NCI-H510A (cell line): Measurements from ENCODE around the gene SEPTIN12.
"Not testable (repeated sequence)": the region's sequence is repeated elsewhere in the genome, so short reads cannot be mapped to it uniquely, and the experiment has no call there.

Experiments used
- DNase-seq: peaks from one replicate; lab custom pipeline; 2025; lab: John Stamatoyannopoulos, UW

Gene SEPTIN12

GRCh38 chr16:4802659-4803287, 14.6 kb upstream of the SEPTIN12 start:
- peak; percentile 86 for DNase-seq

GRCh38 chr16:4801962-4802658, 14.0 kb upstream of the SEPTIN12 start, which contains the start of gene ROGDI:
TSS of gene ROGDI (minus strand) at chr16:4802633. CDS start at chr16:4802571, 62 bp downstream.
- peak; percentile 90 for DNase-seq

- DNase-seq: no peak
Measured at GRCh38 chr16:4801051-4801961, 13.2 kb upstream of the SEPTIN12 start.

GRCh38 chr16:4800290-4801041, 12.3 kb upstream of the SEPTIN12 start:
- peak; percentile 73 for DNase-seq

GRCh38 chr16:4799171-4799855, 11.2 kb upstream of the SEPTIN12 start:
- no peak for DNase-seq

GRCh38 chr16:4798456-4798855, 10.3 kb upstream of the SEPTIN12 start:
- no peak for DNase-seq

GRCh38 chr16:4797805-4798252, 9.7 kb upstream of the SEPTIN12 start:
- no peak for DNase-seq

GRCh38 chr16:4796982-4797804, 9.0 kb upstream of the SEPTIN12 start:
- no peak for DNase-seq

GRCh38 chr16:4795828-4796572, 7.9 kb upstream of the SEPTIN12 start:
- no peak for DNase-seq

- peak; percentile 70 for DNase-seq
Measured at GRCh38 chr16:4795181-4795827, 7.2 kb upstream of the SEPTIN12 start, which contains the start of gene SMIM22. TSS of gene SMIM22 (plus strand) at chr16:4795369. CDS start at chr16:4795735, 366 bp downstream.

GRCh38 chr16:4792951-4793513, 4.9 kb upstream of the SEPTIN12 start:
- no peak for DNase-seq

- no peak for DNase-seq
Measured at GRCh38 chr16:4790871-4791270, 2.7 kb upstream of the SEPTIN12 start.

GRCh38 chr16:4790261-4790660, 2.1 kb upstream of the SEPTIN12 start:
- no peak for DNase-seq

- DNase-seq: no peak
Measured at GRCh38 chr16:4788910-4789309, 765 bp upstream of the SEPTIN12 start.

GRCh38 chr16:4788489-4788889, 344 bp upstream of the SEPTIN12 start:
- DNase-seq: no peak

GRCh38 chr16:4787068-4787467, 1.1 kb downstream of the SEPTIN12 start:
- DNase-seq: no peak

GRCh38 chr16:4785758-4786433, 2.2 kb downstream of the SEPTIN12 start:
- no peak for DNase-seq

GRCh38 chr16:4784444-4784987, 3.6 kb downstream of the SEPTIN12 start:
- not testable (repeated sequence) for DNase-seq
